BLaER1 treated with 17β-estradiol and CSF1 and Interleukin-3, amounts not matched to agents 10 nM and 100 nM (cell line): ENCODE results near the gene LUZP1.
"Not testable (repeated sequence)": the region's sequence is repeated elsewhere in the genome, so short reads cannot be mapped to it uniquely, and the experiment has no call there.

ENCODE experiments used
- H3K27ac ChIP-seq, 11 experiments: shearing (Covaris generic); formaldehyde crosslinking; 2 replicates each; pipeline ENCODE4 v1.8.1; 2022
- H3K27me3 ChIP-seq, 11 experiments: shearing (Covaris generic); formaldehyde crosslinking; 2 replicates each; pipeline ENCODE4 v1.8.1; 2022
- H3K36me3 ChIP-seq, 11 experiments: shearing (Covaris generic); formaldehyde crosslinking; 2 replicates each; pipeline ENCODE4 v1.8.1; 2022
- H3K4me1 ChIP-seq, 10 experiments: shearing (Covaris generic); formaldehyde crosslinking; 2 replicates each; pipeline ENCODE4 v1.8.1; 2022
- H3K4me2 ChIP-seq, 11 experiments: shearing (Covaris generic); formaldehyde crosslinking; 2 replicates each; pipeline ENCODE4 v1.8.1; 2022
- H3K4me3 ChIP-seq, 10 experiments: shearing (Covaris generic); formaldehyde crosslinking; 2 replicates each; pipeline ENCODE4 v1.8.1; 2022
- H3K9ac ChIP-seq, 11 experiments: shearing (Covaris generic); formaldehyde crosslinking; 2 replicates each; pipeline ENCODE4 v1.8.1; 2022
- H3K9me3 ChIP-seq, 11 experiments: shearing (Covaris generic); formaldehyde crosslinking; replicated peaks in 1 of 11; 2 replicates each; pipeline ENCODE4 v1.8.1; 2022
- H4K20me1 ChIP-seq, 11 experiments: shearing (Covaris generic); formaldehyde crosslinking; 2 replicates each; pipeline ENCODE4 v1.8.1; 2022
- Cebpa-rat ChIP-seq, 11 experiments: shearing (Covaris generic); IDR thresholded peaks; 2 replicates each; pipeline ENCODE4 v1.8.1; 2022

Gene LUZP1

GRCh38 chr1:23194119-23194984, 25.7 kb upstream of the LUZP1 start:
- peak overlapping the region in 1 of 11 experiments; percentile 3; a peak in 2 of 22 replicates for H3K9ac ChIP-seq
- no peaks in the 10 kb centered on the region for H3K9me3 ChIP-seq
- no peaks in the 10 kb centered on the region for H4K20me1 ChIP-seq
- H3K36me3 ChIP-seq, result no peaks in the 10 kb centered on the region
- no peak overlapping the region for H3K4me3 ChIP-seq
- H3K27me3 ChIP-seq, result no peaks in the 10 kb centered on the region
- H3K27ac ChIP-seq, result peak overlapping the region in 3 of 11 experiments; percentile 34 to 49 (median 39); a peak in 4 of 22 replicates
- H3K4me1 ChIP-seq, result peaks cover 0 to 16% (median 3%) of the 10 kb centered on the region in 10 experiments; a peak in 8 of 20 replicates
- no peak overlapping the region; a peak in 1 of 22 replicates for H3K4me2 ChIP-seq
- no peak for TF ChIP-seq Cebpa-rat (IDR thresholded peaks at IDR 0.05)

- Histone ChIP-seq H3K36me3 (no peaks in the 10 kb centered on the region), H3K27me3 (no peaks in the 10 kb centered on the region), H4K20me1 (no peaks in the 10 kb centered on the region), H3K4me2 (no peak overlapping the region), H3K9ac (no peak overlapping the region), H3K4me3 (no peak overlapping the region), H3K4me1 (peaks cover 0 to 22% (median 9%) of the 10 kb centered on the region in 10 experiments; a peak in 10 of 20 replicates), H3K27ac (peak overlapping the region in 1 of 11 experiments; percentile 0; a peak in 1 of 22 replicates), H3K9me3 (no peaks in the 10 kb centered on the region)
- no peak for TF ChIP-seq Cebpa-rat (IDR thresholded peaks at IDR 0.05)
Measured at GRCh38 chr1:23193391-23194118, 24.9 kb upstream of the LUZP1 start.

GRCh38 chr1:23191199-23191598, 22.5 kb upstream of the LUZP1 start:
- H3K27me3 ChIP-seq, result no peaks in the 10 kb centered on the region
- no peak overlapping the region for H3K9ac ChIP-seq
- TF ChIP-seq Cebpa-rat (IDR thresholded peaks at IDR 0.05), result no peak
- H3K4me1 ChIP-seq, result peaks cover 0 to 38% (median 22%) of the 10 kb centered on the region in 10 experiments; a peak in 16 of 20 replicates
- H3K4me3 ChIP-seq, result no peak overlapping the region
- H3K9me3 ChIP-seq, result no peaks in the 10 kb centered on the region
- no peaks in the 10 kb centered on the region for H3K36me3 ChIP-seq
- no peak overlapping the region for H3K4me2 ChIP-seq
- no peak overlapping the region for H3K27ac ChIP-seq
- H4K20me1 ChIP-seq, result no peaks in the 10 kb centered on the region

GRCh38 chr1:23188936-23189452, 20.3 kb upstream of the LUZP1 start:
- not testable (repeated sequence) for H3K36me3 ChIP-seq, H4K20me1 ChIP-seq, H3K4me3 ChIP-seq, H3K27me3 ChIP-seq, H3K9me3 ChIP-seq
- peak in 3 of 11 experiments; percentile 10 to 57 (median 30); a peak in 3 of 22 replicates for TF ChIP-seq Cebpa-rat (IDR thresholded peaks at IDR 0.05)
- peaks cover 6 to 32% (median 26%) of the 10 kb centered on the region in 10 experiments for H3K4me1 ChIP-seq
- peak overlapping the region in 1 of 11 experiments; percentile 0; a peak in 1 of 22 replicates for H3K9ac ChIP-seq
- peak overlapping the region in 4 of 11 experiments; percentile 50 to 57 (median 54); a peak in 4 of 22 replicates for H3K27ac ChIP-seq
- H3K4me2 ChIP-seq, result peak overlapping the region in 4 of 11 experiments; percentile 10 to 65 (median 62); a peak in 6 of 22 replicates

GRCh38 chr1:23188434-23188884, 19.8 kb upstream of the LUZP1 start:
- peak overlapping the region in 9 of 11 experiments; percentile 10 to 70 (median 51); a peak in 13 of 22 replicates for H3K4me2 ChIP-seq
- no peaks in the 10 kb centered on the region for H3K36me3 ChIP-seq
- no peaks in the 10 kb centered on the region for H4K20me1 ChIP-seq
- peaks cover 8 to 36% (median 31%) of the 10 kb centered on the region in 10 experiments for H3K4me1 ChIP-seq
- H3K27me3 ChIP-seq, result no peaks in the 10 kb centered on the region
- H3K27ac ChIP-seq, result peak overlapping the region in 4 of 11 experiments; percentile 50 to 57 (median 54); a peak in 4 of 22 replicates
- H3K4me3 ChIP-seq, result no peak overlapping the region
- peak overlapping the region in 1 of 11 experiments; percentile 0; a peak in 2 of 22 replicates for H3K9ac ChIP-seq
- TF ChIP-seq Cebpa-rat (IDR thresholded peaks at IDR 0.05), result no peak
- no peaks in the 10 kb centered on the region for H3K9me3 ChIP-seq

GRCh38 chr1:23187637-23188036, 19.0 kb upstream of the LUZP1 start:
- Histone ChIP-seq H3K27me3 (no peaks in the 10 kb centered on the region), H3K4me1 (peaks cover 8 to 44% (median 34%) of the 10 kb centered on the region in 10 experiments), H3K9ac (peak overlapping the region in 4 of 11 experiments; percentile 0 to 21 (median 16); a peak in 4 of 22 replicates), H3K4me3 (no peak overlapping the region), H3K27ac (peak overlapping the region in 5 of 11 experiments; percentile 8 to 57 (median 53); a peak in 5 of 22 replicates), H3K36me3 (no peaks in the 10 kb centered on the region), H3K4me2 (peak overlapping the region in 9 of 11 experiments; percentile 10 to 70 (median 51); a peak in 18 of 22 replicates), H4K20me1 (no peaks in the 10 kb centered on the region), H3K9me3 (no peaks in the 10 kb centered on the region)
- TF ChIP-seq Cebpa-rat (IDR thresholded peaks at IDR 0.05), result no peak

GRCh38 chr1:23185381-23185780, 16.7 kb upstream of the LUZP1 start:
- TF ChIP-seq Cebpa-rat (IDR thresholded peaks at IDR 0.05), result no peak
- H3K27me3 ChIP-seq, result no peaks in the 10 kb centered on the region

GRCh38 chr1:23184212-23184934, 15.7 kb upstream of the LUZP1 start:
- TF ChIP-seq Cebpa-rat (IDR thresholded peaks at IDR 0.05), result no peak
- Histone ChIP-seq H3K9me3 (no peaks in the 10 kb centered on the region), H3K27me3 (no peaks in the 10 kb centered on the region), H3K4me3 (peak overlapping the region in 5 of 10 experiments; percentile 27 to 59 (median 40); a peak in 8 of 20 replicates), H3K36me3 (no peaks in the 10 kb centered on the region), H4K20me1 (no peaks in the 10 kb centered on the region), H3K4me2 (peak overlapping the region; percentile 57 to 89 (median 75)), H3K27ac (peak overlapping the region in 5 of 11 experiments; percentile 15 to 95 (median 57); a peak in 10 of 22 replicates), H3K9ac (peak overlapping the region in 10 of 11 experiments; percentile 22 to 61 (median 45); a peak in 14 of 22 replicates), H3K4me1 (peaks cover 25 to 76% (median 55%) of the 10 kb centered on the region in 10 experiments)

More at GRCh38 chr1:23185381-23185780, 16.7 kb upstream of the LUZP1 start:
- Histone ChIP-seq H3K9me3 (no peaks in the 10 kb centered on the region), H3K36me3 (no peaks in the 10 kb centered on the region), H3K9ac (peak overlapping the region in 2 of 11 experiments; percentile 45 to 58; a peak in 2 of 22 replicates), H4K20me1 (no peaks in the 10 kb centered on the region), H3K4me3 (no peak overlapping the region), H3K4me1 (peaks cover 15 to 66% (median 45%) of the 10 kb centered on the region in 10 experiments), H3K4me2 (0 out of 22 replicates have a peak overlapping the region, but pooled peaks of 1 of the 11 experiments have one; percentile 57), H3K27ac (peak overlapping the region in 4 of 11 experiments; percentile 49 to 93 (median 54); a peak in 5 of 22 replicates)
